ENCODE data around the gene AFF3. TPM values are rescaled to one million over a fixed set of nuclear protein-coding genes. Genes with fewer than 3 reads are reported as not detected.

Gene AFF3
- total and polyA plus RNA-seq, 7 donors, result 0.46 to 25.0 (median 18.6) TPM

- Histone ChIP-seq H3K27me3 (no peaks in the 10 kb centered on the region), H3K4me3 (no peak overlapping the region), H3K27ac (no peak overlapping the region), H3K4me1 (no peaks in the 10 kb centered on the region), H3K36me3 (no peaks in the 10 kb centered on the region), H3K9me3 (no peaks in the 10 kb centered on the region)
- intact Hi-C loops (cut with DNase I), result no loop called here
- DNase-seq, result no peak
- no peak for TF ChIP-seq EP300 (IDR thresholded peaks at IDR 0.05)
- WGBS, 2 donors, result 90 to 94% methylated on average over 5 of the region's 5 CpGs
Measured at GRCh38 chr2:99816908-99817307, 325.5 kb downstream of the AFF3 start.

GRCh38 chr2:99812426-99812825 is 330.0 kb downstream of the AFF3 start:
- no peak for TF ChIP-seq POLR2A (IDR thresholded peaks at IDR 0.05)
- TF ChIP-seq EP300 (IDR thresholded peaks at IDR 0.05), result no peak
- no peak for TF ChIP-seq CTCF (IDR thresholded peaks at IDR 0.05)
- TF ChIP-seq POLR2AphosphoS5 (IDR thresholded peaks at IDR 0.05), result no peak
- intact Hi-C loops (cut with DNase I), result no loop called here
- no peak for DNase-seq
- no peaks in the 10 kb centered on the region for H3K36me3 ChIP-seq
- no peaks in the 10 kb centered on the region for H3K4me1 ChIP-seq
- no peaks in the 10 kb centered on the region for H3K9me3 ChIP-seq
- no peak overlapping the region for H3K4me3 ChIP-seq
- 82 to 87% methylated on average over 10 of the region's 10 CpGs for WGBS, 2 donors
- no peak overlapping the region for H3K27ac ChIP-seq
- no peaks in the 10 kb centered on the region for H3K27me3 ChIP-seq

- no peak for DNase-seq
- H3K4me3 ChIP-seq, result no peak overlapping the region
- no peaks in the 10 kb centered on the region for H3K36me3 ChIP-seq
- H3K27me3 ChIP-seq, result no peaks in the 10 kb centered on the region
- TF ChIP-seq EP300 (IDR thresholded peaks at IDR 0.05) (no peak), CTCF (IDR thresholded peaks at IDR 0.05) (no peak), POLR2AphosphoS5 (IDR thresholded peaks at IDR 0.05) (no peak), POLR2A (IDR thresholded peaks at IDR 0.05) (no peak)
- H3K27ac ChIP-seq, result no peak overlapping the region
- no peaks in the 10 kb centered on the region for H3K9me3 ChIP-seq
- 90 to 94% methylated on average over 6 of the region's 6 CpGs for WGBS, 2 donors
- intact Hi-C loops (cut with DNase I), result no loop called here
- H3K4me1 ChIP-seq, result no peaks in the 10 kb centered on the region
Measured at GRCh38 chr2:99811544-99811943, 330.8 kb downstream of the AFF3 start.

- WGBS, 2 donors, result 43 to 82% methylated on average over 4 of the region's 4 CpGs
- H3K4me1 ChIP-seq, result no peaks in the 10 kb centered on the region
- no peak overlapping the region for H3K4me3 ChIP-seq
- intact Hi-C loops (cut with DNase I), result no loop called here
- TF ChIP-seq POLR2A (IDR thresholded peaks at IDR 0.05) (no peak), EP300 (IDR thresholded peaks at IDR 0.05) (no peak), POLR2AphosphoS5 (IDR thresholded peaks at IDR 0.05) (no peak), CTCF (IDR thresholded peaks at IDR 0.05) (no peak)
- no peak overlapping the region for H3K27ac ChIP-seq
- no peaks in the 10 kb centered on the region for H3K27me3 ChIP-seq
- no peak for DNase-seq
- H3K36me3 ChIP-seq, result no peaks in the 10 kb centered on the region
- H3K9me3 ChIP-seq, result no peaks in the 10 kb centered on the region
Measured at GRCh38 chr2:99810225-99810624, 332.2 kb downstream of the AFF3 start.

- TF ChIP-seq POLR2A (IDR thresholded peaks at IDR 0.05) (no peak), CTCF (IDR thresholded peaks at IDR 0.05) (no peak), POLR2AphosphoS5 (IDR thresholded peaks at IDR 0.05) (no peak), EP300 (IDR thresholded peaks at IDR 0.05) (no peak)
- DNase-seq, result no peak
- intact Hi-C loops (cut with DNase I), result no loop called here
- no peaks in the 10 kb centered on the region for H3K9me3 ChIP-seq
- no peak overlapping the region for H3K27ac ChIP-seq
- H3K4me3 ChIP-seq, result no peak overlapping the region
- no peaks in the 10 kb centered on the region for H3K27me3 ChIP-seq
- H3K4me1 ChIP-seq, result no peaks in the 10 kb centered on the region
- WGBS, 2 donors, result 90 to 91% methylated on average over 8 of the region's 8 CpGs
- no peaks in the 10 kb centered on the region for H3K36me3 ChIP-seq
Measured at GRCh38 chr2:99809259-99809900, 333.0 kb downstream of the AFF3 start.
